ENCODE data around the gene NIPAL4.

DNA sequence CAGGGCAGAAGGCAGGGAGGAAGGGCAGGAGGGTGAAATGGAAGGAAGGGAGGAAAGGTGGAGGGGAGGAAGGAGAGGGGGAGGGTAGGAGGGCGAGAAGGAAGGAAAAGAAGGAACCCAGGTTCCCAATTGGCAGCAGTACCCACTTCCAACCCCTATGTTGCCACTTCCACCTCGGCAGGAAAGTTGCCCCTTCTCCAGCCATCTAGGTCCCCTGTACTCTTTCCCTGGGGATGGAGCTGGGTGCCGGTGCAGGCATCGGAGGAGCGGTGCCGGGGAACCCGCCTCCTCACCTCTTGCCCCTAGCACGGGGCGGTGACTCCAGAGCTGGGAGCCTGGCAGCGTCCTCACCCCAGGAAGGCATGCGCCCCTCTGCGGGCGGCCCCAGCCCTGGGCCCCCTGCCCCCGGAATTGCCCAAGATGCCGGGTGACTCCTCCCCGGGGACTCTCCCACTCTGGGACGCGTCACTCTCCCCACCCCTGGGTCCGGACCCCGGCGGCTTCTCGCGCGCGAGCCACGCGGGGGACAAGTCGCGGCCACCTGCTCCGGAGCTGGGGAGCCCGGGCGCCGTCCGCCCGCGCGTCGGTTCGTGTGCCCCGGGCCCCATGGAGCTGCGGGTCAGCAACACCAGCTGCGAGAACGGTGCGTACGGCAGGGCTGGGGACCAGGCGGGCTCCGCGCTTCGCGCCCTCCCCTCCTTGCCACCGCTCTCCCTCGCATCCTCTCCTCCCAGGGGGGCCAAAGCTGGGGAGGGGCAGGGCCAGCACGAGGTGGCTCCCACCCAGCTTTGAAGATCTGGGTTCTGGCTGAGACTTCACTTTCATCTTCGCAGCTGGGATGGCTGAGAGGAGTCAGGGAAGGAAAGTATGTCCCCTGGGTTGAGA lies at the start of gene NIPAL4:
- no peak for TF ChIP-seq POLR2A (IDR thresholded peaks at IDR 0.05)
- TF ChIP-seq, protein P1, sequence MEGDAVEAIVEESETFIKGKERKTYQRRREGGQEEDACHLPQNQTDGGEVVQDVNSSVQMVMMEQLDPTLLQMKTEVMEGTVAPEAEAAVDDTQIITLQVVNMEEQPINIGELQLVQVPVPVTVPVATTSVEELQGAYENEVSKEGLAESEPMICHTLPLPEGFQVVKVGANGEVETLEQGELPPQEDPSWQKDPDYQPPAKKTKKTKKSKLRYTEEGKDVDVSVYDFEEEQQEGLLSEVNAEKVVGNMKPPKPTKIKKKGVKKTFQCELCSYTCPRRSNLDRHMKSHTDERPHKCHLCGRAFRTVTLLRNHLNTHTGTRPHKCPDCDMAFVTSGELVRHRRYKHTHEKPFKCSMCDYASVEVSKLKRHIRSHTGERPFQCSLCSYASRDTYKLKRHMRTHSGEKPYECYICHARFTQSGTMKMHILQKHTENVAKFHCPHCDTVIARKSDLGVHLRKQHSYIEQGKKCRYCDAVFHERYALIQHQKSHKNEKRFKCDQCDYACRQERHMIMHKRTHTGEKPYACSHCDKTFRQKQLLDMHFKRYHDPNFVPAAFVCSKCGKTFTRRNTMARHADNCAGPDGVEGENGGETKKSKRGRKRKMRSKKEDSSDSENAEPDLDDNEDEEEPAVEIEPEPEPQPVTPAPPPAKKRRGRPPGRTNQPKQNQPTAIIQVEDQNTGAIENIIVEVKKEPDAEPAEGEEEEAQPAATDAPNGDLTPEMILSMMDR (IDR thresholded peaks at IDR 0.05) = no peak
- TF ChIP-seq POLR2AphosphoS5 (IDR thresholded peaks at IDR 0.05) = no peak
